Esophagus mucosa (tissue), 1 donor: ENCODE results near the gene CCL14. TPM values are rescaled to one million over a fixed set of nuclear protein-coding genes. Genes with fewer than 3 reads are reported as not detected.
"Not testable (repeated sequence)": the region's sequence is repeated elsewhere in the genome, so short reads cannot be mapped to it uniquely, and the experiment has no call there.

ENCODE experiments used
- ATAC-seq: fragments of 200-7000 bp; cut with Tn5 transposase; one replicate; pipeline ENCODE4 v1.9.1; 2020
- total RNA-seq: library from RNA; stranded (reverse); gene quantifications from one replicate; pipeline ENCODE4 v1.2.4, GENCODE V29; 2023
- donor health status: DM: yes; HTN: yes; CAD: no.

Gene CCL14
- total RNA-seq, 1 donor from 2014 or later = 10.4 TPM

DNA sequence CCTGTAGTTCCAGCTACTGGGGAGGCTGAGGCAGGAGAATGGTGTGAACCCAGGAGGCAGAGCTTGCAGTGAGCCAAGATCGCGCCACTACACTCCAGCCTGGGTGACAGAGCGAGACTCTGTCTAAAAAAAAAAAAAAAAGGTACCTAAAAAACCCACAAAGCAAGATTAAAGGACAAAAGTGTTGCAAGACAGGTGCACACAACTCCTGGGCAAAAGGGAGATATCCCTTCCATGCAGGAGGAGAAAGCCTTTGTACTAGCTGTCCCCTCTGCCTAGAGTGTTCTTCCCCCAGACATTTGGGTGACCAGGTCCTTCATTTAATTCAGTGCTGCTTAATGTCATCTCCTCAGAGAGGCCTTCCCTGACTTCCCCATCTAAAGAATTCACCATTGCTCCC lies 48.0 kb downstream of the CCL14 start:
- not testable (repeated sequence) for ATAC-seq

DNA sequence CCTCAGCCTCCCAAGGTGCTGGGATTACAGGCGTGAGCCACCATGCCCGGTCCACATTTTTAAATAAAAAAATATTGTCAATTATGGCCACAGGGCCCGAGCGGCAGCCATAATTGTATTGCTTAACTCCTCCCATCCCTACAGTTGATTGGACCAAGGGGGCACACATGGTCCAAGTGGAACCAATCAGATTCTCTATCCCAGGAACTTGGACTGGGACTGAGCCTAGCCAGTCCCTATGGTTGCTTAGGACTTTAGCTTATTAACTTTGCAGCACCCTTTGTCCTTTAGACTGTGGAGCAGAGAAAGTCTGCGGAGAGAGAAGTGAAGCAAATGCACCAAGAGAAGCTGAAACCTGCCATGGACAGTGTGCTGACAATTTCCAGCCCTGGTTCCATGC lies 50.5 kb downstream of the CCL14 start:
- ATAC-seq = no peak

DNA sequence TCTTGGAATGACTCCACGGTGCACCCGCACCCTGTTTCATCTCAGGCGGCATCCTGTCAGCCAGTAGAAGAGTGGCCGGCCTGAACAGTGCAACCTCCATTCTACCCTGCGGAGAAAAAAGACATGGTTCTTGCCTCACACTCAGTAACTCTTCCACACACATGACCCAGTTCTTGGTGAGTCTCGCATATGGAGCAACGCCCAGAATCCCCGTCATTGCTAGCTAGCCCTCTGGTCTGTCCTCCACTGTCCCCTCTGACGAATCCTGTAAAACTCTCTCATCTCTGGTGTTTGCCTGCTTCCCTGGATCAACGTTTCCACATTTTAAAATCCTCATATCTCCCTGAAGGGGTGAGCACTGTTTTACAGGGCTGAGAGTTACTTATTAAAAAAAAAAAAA lies 51.8 kb downstream of the CCL14 start:
- no peak for ATAC-seq

Other genes with a start within 250 kb of the CCL14 start
- not detected for gene GAS2L2, start 233.5 kb downstream of the CCL14 start, total RNA-seq
- not detected for gene C17orf50, start 225.8 kb downstream of the CCL14 start, total RNA-seq
- gene MMP28, start 191.1 kb downstream of the CCL14 start, total RNA-seq = 14.5 TPM
- gene TAF15, start 177.2 kb downstream of the CCL14 start, total RNA-seq = 156 TPM
- not detected for gene HEATR9, start 117.8 kb downstream of the CCL14 start, total RNA-seq
- gene CCL5, start 106.4 kb downstream of the CCL14 start, total RNA-seq = 0.56 TPM
- 1.1 TPM for gene RDM1, start 56.0 kb downstream of the CCL14 start, total RNA-seq
- not detected for gene LYZL6, start 43.0 kb downstream of the CCL14 start, total RNA-seq
- gene CCL16, start 5.2 kb downstream of the CCL14 start, total RNA-seq = not detected
- 0.68 TPM for gene CCL15, start 14.8 kb upstream of the CCL14 start, total RNA-seq
- gene CCL23, start 31.2 kb upstream of the CCL14 start, total RNA-seq = 0.92 TPM
- 0.44 TPM for gene CCL18, start 77.5 kb upstream of the CCL14 start, total RNA-seq
- not detected for gene CCL3, start 103.4 kb upstream of the CCL14 start, total RNA-seq
- gene CCL4, start 117.1 kb upstream of the CCL14 start, total RNA-seq = not detected
- gene TBC1D3B, start 189.9 kb upstream of the CCL14 start, total RNA-seq = 7.2 TPM
- gene CCL3L1, start 210.0 kb upstream of the CCL14 start, total RNA-seq = not detected
- not detected for gene CCL4L2, start 224.3 kb upstream of the CCL14 start, total RNA-seq